HG02973 (cell line): ENCODE data around the gene TAOK1.

ENCODE experiments used
- ATAC-seq: cut with Tn5 transposase; IDR thresholded peaks from one replicate; pipeline ENCODE4 v1.9.1; 2021; ENCODE audit warnings: moderate library complexity; ENCODE audit not compliant: unreplicated experiment

Gene TAOK1

DNA sequence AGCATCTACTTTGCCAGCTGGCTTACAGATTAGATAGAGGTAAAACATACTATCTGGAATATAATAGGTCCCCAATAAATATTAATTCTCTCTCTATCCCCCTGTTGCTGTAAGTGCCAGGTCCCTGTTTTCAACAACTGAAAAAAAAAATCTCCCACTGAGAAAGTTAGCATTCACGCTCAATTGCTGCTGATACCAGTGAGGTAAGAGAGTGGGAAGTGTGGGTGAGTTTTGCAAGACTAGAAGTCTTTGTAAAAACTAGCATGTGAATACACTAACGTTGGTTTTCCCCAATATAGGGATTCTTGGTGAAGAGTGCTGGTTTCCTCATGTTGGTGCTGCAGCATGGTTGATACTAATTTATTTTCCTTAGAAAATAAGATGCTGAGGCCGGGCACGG is 11.7 kb upstream of the TAOK1 start:
- no peak for ATAC-seq

- ATAC-seq: no peak
Observed at GRCh38 chr17:29379084-29379991, 10.8 kb upstream of the TAOK1 start.

DNA sequence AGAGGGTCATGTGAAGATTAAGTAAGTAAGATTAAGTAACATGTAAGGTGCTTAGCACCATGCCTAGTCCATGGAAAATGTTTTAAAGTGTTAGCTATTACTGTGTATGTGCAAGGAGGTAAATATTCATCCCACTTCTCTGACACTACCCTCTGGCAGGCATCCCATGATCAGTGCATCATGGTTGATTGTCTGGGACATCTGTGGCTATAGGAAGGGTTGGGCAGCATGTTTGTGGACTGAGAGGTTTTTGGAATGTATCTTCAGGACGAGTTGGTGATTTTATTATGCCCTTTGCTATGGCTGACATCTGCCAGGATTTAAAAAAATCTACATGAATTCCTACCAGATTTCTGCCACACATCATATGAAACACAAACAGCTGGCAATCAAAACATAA is 6.5 kb upstream of the TAOK1 start:
- no peak for ATAC-seq

- no peak for ATAC-seq
Observed at GRCh38 chr17:29384901-29385300, 5.3 kb upstream of the TAOK1 start.

DNA sequence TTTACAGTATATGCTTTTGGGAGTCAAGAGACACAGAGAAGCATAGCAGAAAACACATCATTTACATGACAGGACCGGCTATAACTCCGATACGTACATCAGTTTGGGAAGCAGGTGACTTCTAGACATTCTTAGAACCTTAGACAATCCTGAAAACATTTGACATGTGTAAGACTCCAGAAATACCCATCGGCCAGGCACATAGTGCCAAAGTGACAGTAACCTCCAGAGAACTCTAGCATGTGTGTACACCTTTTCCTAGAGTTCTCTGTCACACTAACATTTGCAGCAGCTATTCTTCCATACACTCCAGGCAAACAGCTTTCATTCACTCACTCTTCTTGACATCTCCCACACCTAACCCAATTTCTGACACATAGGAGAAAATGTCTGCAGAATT is 3.4 kb upstream of the TAOK1 start:
- ATAC-seq: no peak

DNA sequence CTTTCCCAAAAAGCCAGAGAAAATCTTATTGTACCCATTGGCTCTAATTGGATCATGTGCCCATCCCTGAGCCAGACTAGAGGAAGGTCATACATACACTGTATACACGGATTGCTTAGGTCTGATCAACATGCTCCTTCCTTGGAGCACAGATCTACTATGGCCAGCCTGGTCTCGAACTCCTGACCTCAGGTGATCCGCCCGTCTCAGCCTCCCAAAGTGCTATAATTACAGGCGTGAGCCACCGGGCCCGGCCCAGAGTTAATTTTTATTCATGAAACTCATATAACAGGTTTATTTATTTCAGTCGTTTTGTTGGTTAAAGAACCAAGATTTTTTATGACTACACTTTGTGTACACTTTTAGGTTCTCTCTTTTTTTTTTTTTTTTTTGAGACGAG is 1.2 kb upstream of the TAOK1 start:
- ATAC-seq: no peak

GRCh38 chr17:29390851-29391631 is 878 bp downstream of the TAOK1 start:
- peak; percentile 14 for ATAC-seq

GRCh38 chr17:29393436-29393835 is 3.3 kb downstream of the TAOK1 start:
- no peak for ATAC-seq

GRCh38 chr17:29394761-29395160 is 4.6 kb downstream of the TAOK1 start:
- no peak for ATAC-seq

DNA sequence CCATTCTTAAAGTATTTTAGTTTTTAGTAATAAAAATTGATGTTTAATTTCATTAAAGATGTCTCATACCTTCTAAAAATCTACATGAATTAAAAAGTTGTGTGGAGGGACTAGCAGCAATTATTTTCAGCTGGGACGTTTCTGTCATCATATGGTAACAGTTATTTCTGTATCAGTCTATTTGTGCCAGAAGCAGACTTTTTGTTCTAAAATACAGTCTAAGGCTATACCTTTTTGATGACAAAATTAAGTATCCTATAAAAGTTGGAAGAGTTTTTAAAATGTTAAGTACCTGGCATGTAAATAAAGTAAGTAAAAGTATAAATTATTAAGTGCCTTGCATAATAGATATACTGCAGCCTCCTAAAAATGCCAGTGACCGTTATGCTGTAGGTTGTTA is 5.9 kb downstream of the TAOK1 start:
- no peak for ATAC-seq

DNA sequence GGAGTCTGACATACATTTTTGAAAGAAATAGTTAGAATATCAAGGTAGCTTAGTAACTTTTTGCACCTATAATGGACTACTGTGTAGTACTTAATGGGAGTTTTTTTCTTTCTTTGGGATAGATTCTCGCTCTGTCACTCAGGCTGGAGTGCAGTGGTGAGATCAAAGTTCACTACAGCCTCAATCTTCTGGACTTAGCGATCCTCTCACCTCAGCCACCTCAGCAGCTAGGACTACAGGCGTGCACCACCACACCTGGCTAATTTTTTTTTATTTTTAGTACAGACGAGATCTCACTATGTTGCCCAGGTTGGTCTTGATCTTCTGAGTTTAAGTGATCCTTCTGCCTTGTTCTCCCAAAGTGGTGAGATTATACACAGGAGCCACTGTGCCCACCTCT is 9.5 kb downstream of the TAOK1 start:
- no peak for ATAC-seq

DNA sequence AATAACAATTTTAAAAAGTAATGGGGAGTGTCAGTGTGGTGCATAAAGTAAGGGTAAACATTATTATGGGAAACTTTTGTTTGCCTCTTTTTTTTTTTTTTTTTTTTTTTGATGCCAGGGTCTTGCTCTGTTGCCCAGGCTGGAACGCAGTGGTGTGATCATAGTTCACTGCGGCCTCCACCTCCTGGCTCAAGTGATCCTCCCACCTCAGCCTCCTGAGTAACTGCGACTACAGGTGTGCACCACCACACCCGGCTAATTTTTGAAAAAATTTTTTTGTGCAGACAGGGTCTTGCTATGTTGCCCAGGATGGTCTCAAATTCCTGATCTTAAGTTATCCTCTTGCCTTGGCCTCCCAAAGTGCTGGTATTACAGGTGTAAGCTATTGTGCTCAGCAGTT is 10.7 kb downstream of the TAOK1 start:
- no peak for ATAC-seq

DNA sequence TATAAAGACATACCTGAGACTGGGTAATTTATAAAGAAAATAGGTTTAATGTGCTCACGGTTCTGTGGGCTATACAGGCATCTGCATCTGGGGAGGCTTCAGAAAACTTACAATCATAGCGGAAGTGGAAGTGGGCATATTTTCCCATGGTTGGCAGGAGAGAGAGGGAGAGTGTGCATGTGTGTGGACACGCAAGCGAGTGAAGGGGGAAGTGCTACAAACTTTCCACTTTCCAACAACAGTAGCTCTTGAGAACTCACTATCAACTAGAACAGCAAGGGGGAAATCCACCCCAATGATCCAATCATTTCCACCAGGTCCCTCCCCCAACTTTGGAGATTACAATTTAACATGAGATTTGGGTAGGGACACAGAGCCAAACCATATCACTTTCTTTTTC is 11.1 kb downstream of the TAOK1 start:
- ATAC-seq: no peak

DNA sequence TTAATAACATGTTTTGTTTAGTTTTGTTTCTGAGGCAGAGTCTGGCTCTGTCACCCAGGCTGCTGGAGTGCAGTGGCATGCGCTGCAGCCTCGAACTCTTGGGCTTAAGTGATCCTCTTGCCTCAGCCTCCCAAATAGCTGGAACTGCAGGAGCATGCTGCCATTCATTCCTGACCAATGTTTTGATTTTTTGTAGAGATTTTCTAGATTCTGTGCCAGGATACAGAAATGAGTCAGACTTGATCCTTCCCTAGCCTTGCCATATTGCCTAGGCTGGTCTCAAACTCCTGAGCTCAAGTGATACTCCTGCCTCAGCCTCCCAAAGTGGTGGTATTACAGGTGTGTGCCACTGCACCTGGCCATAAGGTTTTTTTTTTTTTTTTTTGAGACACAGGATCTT is 17.7 kb downstream of the TAOK1 start:
- no peak for ATAC-seq

- no peak for ATAC-seq
Observed at GRCh38 chr17:29409963-29410362, 19.8 kb downstream of the TAOK1 start.

DNA sequence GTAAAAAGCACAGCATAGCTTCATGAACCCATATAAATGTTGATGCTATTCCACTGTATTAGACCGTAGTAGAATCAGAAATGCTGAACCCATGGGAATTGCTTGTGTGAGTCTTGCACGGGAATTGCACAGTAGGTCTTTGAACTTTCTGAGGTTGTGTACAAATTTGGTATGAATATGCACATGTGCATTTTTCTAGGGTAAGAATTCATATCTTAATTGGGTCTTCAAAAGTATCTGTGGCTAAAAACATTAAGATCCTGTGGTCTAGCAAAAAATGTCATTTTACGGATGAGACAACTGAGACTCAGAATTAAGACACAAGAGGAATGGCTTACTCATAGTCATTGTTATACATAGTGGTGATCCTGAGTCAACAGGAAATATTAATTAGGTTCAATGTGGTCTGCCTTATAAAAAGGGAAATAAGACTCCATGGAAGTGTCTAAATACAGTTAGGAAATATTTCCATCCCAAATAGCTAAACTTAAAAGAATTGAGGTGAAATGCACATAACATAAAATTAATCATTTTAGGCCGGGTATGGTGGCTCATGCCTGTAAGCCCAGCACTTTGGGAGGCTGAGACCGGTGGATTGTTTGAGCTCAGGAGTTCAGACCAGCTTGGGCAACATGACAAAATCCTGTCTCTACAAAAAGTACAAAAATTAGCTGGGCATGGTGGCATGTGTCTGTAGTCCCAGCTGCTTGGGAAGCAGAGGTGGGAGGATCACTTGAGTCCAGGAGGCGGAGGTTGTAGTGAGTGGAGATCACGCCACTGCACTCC is 22.8 kb downstream of the TAOK1 start:
- no peak for ATAC-seq

DNA sequence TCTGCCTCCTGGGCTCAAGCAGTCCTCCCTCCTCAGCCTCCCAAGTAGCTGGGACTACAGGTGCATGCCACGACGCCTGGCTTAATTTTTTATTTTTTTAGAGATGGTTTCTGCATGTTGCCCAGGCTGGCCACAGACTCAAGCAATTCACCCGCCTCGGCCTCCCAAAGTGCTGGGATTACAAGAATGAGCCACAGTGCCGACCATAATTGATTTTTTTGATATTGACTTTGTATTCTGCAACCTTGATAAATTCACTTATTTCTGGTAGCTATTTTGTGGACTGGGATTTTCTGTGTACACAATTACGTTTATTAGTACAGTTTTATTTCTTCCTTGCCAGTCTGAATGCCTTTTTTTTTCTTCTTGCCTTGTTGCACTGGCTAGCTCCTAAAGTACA is 30.0 kb downstream of the TAOK1 start:
- ATAC-seq: no peak

- no peak for ATAC-seq
Observed at GRCh38 chr17:29430275-29430674, 40.1 kb downstream of the TAOK1 start.

DNA sequence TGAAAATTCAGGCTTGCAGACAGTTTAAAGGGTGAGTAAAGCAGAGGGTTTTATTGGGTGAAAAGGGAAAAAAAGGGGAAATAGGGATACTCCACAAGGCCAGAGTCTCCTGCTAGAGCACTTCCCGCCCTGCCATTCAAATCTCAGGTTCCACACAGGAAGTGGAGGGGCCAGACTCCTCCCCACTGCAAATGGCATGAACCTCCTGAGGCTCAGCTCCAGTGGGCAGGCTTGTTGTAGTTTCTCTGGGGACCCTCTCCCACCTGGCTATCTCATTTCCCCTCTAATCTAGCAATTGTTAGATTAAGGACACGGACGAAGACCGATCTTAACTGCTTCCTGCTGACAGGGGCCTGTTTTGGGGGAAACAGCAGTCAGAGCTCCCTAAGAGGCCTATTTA is 43.4 kb downstream of the TAOK1 start:
- ATAC-seq: no peak

DNA sequence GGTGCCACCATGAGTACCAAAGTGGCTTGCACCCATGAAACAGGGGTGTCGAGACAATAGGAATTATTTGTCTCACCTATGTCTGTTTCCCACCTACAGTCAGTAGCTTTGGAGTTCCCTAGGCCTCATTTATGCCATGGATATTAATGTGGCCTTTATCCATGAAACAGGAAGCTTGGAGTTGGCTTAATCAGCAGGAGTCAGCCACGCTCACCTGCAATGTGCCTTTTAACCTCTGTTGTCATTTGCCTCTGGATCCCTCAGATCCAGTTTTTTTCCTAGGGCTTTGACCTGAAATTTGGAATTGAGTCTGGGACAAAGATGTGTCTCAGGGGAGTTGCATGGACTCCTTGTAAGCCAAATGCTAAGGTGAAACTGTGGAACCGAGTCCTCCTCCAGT is 44.4 kb downstream of the TAOK1 start:
- no peak for ATAC-seq

DNA sequence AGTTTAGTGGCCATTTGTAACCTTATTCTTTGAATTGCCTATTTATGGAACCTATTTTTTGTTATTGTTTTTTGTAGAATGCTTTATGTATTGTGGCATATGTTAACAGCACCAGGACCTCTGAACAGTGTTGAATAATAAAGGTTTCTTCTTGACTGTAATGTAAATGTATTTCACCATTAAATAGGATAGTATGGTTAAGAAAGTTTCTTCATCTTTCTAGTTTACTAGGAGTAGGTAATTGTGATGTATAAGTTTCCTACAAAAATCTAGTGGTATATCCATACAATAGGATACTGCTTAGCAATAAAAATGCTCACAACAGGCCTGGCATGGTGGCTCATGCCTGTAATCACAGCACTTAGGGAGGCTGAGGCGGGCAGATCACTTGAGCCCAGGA is 52.3 kb downstream of the TAOK1 start:
- ATAC-seq: no peak
